ENCODE data around the gene CX3CL1. TPM values are rescaled to one million over a fixed set of nuclear protein-coding genes. Genes with fewer than 3 reads are reported as not detected.

The CX3CL1 gene
- total and polyA plus RNA-seq, 2 of the 13 experiments (the other 11 are each of a cell fraction or from before 2014, with no cell fraction given): 57.3 to 60.8 TPM

- TF ChIP-seq PRMT3 (CRISPR knock-in tag; IDR thresholded peaks at IDR 0.05; ENCODE audit: borderline replicate concordance, low read depth): peak; percentile 18; the same call in 1 of the 2 replicates
- TF ChIP-seq ZNF3 (CRISPR knock-in tag; IDR thresholded peaks at IDR 0.05): no peak
- TF ChIP-seq ZNF597 (CRISPR knock-in tag; IDR thresholded peaks at IDR 0.05): no peak
- TF ChIP-seq BRF2 (CRISPR knock-in tag; IDR thresholded peaks at IDR 0.05): 0 out of 2 replicates have a peak, but pooled peaks have one; percentile 52
- peak; percentile 59; the same call in 1 of the 2 replicates for TF ChIP-seq POLR2AphosphoS5 (IDR thresholded peaks at IDR 0.05; ENCODE audit: low read depth, low read length)
- TF ChIP-seq GTF3A (CRISPR knock-in tag; conservative IDR thresholded peaks at IDR 0.05): peak; percentile 94
- TF ChIP-seq MXD4 (CRISPR knock-in tag; IDR thresholded peaks at IDR 0.05): no peak
- no peak for TF ChIP-seq HNRNPK (IDR thresholded peaks at IDR 0.05; ENCODE audit: low read depth, low read length, poor library complexity, severe bottlenecking)
- TF ChIP-seq FLYWCH1 (CRISPR knock-in tag; IDR thresholded peaks at IDR 0.05): no peak; the same call in 1 of the 2 replicates
- no peak for TF ChIP-seq NCOR1 (IDR thresholded peaks at IDR 0.05; ENCODE audit: borderline replicate concordance, low read length)
- TF ChIP-seq HOXA7 (CRISPR knock-in tag; IDR thresholded peaks at IDR 0.05): no peak
- no peak for TF ChIP-seq SP4 (CRISPR knock-in tag; IDR thresholded peaks at IDR 0.05)
- TF ChIP-seq ZNF510 (CRISPR knock-in tag; IDR thresholded peaks at IDR 0.05; ENCODE audit: low read depth): no peak
- TF ChIP-seq ZNF552 (CRISPR knock-in tag; IDR thresholded peaks at IDR 0.05; ENCODE audit: borderline replicate concordance): no peak
- TF ChIP-seq MBD4 (IDR thresholded peaks at IDR 0.05; ENCODE audit: borderline replicate concordance, low read length): peak; percentile 57; the same call in 1 of the 2 replicates
- TF ChIP-seq, protein P1, sequence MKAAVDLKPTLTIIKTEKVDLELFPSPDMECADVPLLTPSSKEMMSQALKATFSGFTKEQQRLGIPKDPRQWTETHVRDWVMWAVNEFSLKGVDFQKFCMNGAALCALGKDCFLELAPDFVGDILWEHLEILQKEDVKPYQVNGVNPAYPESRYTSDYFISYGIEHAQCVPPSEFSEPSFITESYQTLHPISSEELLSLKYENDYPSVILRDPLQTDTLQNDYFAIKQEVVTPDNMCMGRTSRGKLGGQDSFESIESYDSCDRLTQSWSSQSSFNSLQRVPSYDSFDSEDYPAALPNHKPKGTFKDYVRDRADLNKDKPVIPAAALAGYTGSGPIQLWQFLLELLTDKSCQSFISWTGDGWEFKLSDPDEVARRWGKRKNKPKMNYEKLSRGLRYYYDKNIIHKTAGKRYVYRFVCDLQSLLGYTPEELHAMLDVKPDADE (CRISPR knock-in tag; IDR thresholded peaks at IDR 0.05): 0 out of 2 replicates have a peak, but pooled peaks have one; percentile 51
- no peak for TF ChIP-seq SSRP1 (CRISPR knock-in tag; IDR thresholded peaks at IDR 0.05)
- no peak for TF ChIP-seq SRSF4 (IDR thresholded peaks at IDR 0.05; ENCODE audit: low read depth, low read length, poor library complexity, severe bottlenecking)
- TF ChIP-seq ZNF138 (CRISPR knock-in tag; IDR thresholded peaks at IDR 0.05; ENCODE audit: low read depth): no peak
- TF ChIP-seq ZNF816 (CRISPR knock-in tag; IDR thresholded peaks at IDR 0.05; ENCODE audit: borderline replicate concordance): no peak
- no peak for TF ChIP-seq ZBTB33 (CRISPR knock-in tag; IDR thresholded peaks at IDR 0.05)
- TF ChIP-seq RORA (CRISPR knock-in tag; IDR thresholded peaks at IDR 0.05): no peak
- TF ChIP-seq ADNP (CRISPR knock-in tag; IDR thresholded peaks at IDR 0.05): no peak
- no peak for TF ChIP-seq ZNF878 (CRISPR knock-in tag; IDR thresholded peaks at IDR 0.05)
- TF ChIP-seq MIER3 (CRISPR knock-in tag; IDR thresholded peaks at IDR 0.05; ENCODE audit: borderline replicate concordance): no peak
Observed at GRCh38 chr16:57383276-57384247, 11.3 kb downstream of the CX3CL1 start (continued).

All from HepG2 (cell line).